ENCODE data around the gene ELAPOR1.

DNA sequence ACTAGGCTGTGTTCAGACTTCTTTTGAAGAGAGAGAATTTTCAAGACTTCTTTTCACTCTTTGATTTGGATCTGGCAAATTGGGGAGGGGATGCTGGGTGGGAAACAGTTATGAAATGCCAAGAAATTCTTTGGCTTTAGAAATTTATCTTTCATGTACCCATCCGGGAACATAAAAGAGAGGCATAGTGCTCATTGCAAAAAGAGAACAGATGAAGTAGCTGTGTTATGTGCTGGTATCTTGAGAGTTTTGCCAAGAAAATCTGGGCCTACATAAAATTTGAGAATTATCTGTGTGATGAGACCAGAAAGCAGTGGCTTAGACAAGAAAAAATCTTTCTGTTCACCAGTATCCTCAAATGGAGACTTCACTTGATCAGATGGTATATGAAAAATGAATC is 19.0 kb upstream of the ELAPOR1 start:
- TF ChIP-seq, protein P1, sequence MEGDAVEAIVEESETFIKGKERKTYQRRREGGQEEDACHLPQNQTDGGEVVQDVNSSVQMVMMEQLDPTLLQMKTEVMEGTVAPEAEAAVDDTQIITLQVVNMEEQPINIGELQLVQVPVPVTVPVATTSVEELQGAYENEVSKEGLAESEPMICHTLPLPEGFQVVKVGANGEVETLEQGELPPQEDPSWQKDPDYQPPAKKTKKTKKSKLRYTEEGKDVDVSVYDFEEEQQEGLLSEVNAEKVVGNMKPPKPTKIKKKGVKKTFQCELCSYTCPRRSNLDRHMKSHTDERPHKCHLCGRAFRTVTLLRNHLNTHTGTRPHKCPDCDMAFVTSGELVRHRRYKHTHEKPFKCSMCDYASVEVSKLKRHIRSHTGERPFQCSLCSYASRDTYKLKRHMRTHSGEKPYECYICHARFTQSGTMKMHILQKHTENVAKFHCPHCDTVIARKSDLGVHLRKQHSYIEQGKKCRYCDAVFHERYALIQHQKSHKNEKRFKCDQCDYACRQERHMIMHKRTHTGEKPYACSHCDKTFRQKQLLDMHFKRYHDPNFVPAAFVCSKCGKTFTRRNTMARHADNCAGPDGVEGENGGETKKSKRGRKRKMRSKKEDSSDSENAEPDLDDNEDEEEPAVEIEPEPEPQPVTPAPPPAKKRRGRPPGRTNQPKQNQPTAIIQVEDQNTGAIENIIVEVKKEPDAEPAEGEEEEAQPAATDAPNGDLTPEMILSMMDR (IDR thresholded peaks at IDR 0.05) = no peak
- TF ChIP-seq POLR2AphosphoS5 (IDR thresholded peaks at IDR 0.05) (no peak), EP300 (IDR thresholded peaks at IDR 0.05) (no peak), POLR2A (IDR thresholded peaks at IDR 0.05) (no peak)

Measured in stomach (tissue), 4 donors.